ENCODE measurements around the gene LYSMD2.

The LYSMD2 gene

DNA sequence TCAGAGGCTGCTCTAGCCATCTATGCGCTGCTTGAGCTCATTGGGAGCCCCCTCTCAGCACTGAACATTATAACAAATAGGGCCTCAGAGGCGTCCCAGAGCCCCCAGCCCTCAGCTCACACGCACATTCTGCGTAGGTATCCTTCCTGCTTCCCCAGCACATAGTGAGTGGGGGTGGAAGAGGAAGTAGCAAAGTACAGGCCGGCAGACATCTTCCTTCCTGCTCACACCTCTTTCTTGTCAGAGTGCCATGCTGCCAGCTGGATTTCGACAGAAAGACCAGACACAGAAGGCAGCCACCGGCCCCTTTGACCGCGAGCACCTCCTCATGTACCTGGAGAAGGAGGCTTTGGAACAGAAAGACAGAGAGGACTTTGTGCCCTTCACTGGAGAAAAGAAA is 30.6 kb upstream of the LYSMD2 start:
- Histone ChIP-seq H3K27me3 (ENCODE audit: control insufficient read depth, insufficient read depth, low read length) (no peaks in the 10 kb centered on the region), H3K27ac (ENCODE audit: low read length) (no peak overlapping the region), H3K4me1 (ENCODE audit: control insufficient read depth, low read depth, low read length) (peaks cover 4% of the 10 kb centered on the region), H3K9me3 (ENCODE audit: control insufficient read depth, low read depth, low read length) (no peaks in the 10 kb centered on the region), H3K9ac (ENCODE audit: low read length) (no peak overlapping the region), H3K36me3 (ENCODE audit: control insufficient read depth, low read depth, low read length) (no peaks in the 10 kb centered on the region), H3K4me3 (ENCODE audit: low read length) (no peak overlapping the region)

- Histone ChIP-seq H3K4me3 (ENCODE audit: low read length) (no peak overlapping the region), H3K9me3 (ENCODE audit: control insufficient read depth, low read depth, low read length) (no peaks in the 10 kb centered on the region), H3K9ac (ENCODE audit: low read length) (no peak overlapping the region), H3K27ac (ENCODE audit: low read length) (no peak overlapping the region), H3K4me1 (ENCODE audit: control insufficient read depth, low read depth, low read length) (peaks cover 4% of the 10 kb centered on the region), H3K27me3 (ENCODE audit: control insufficient read depth, insufficient read depth, low read length) (no peaks in the 10 kb centered on the region), H3K36me3 (ENCODE audit: control insufficient read depth, low read depth, low read length) (no peaks in the 10 kb centered on the region)
Observed at GRCh38 chr15:51766341-51766740, 28.9 kb upstream of the LYSMD2 start.

- no peaks in the 10 kb centered on the region for H3K36me3 ChIP-seq (ENCODE audit: control insufficient read depth, low read depth, low read length)
- H3K4me1 ChIP-seq (ENCODE audit: control insufficient read depth, low read depth, low read length): peaks cover 4% of the 10 kb centered on the region
- no peaks in the 10 kb centered on the region for H3K9me3 ChIP-seq (ENCODE audit: control insufficient read depth, low read depth, low read length)
- H3K4me3 ChIP-seq (ENCODE audit: low read length): no peak overlapping the region
- H3K27me3 ChIP-seq (ENCODE audit: control insufficient read depth, insufficient read depth, low read length): no peaks in the 10 kb centered on the region
- no peak overlapping the region for H3K27ac ChIP-seq (ENCODE audit: low read length)
- H3K9ac ChIP-seq (ENCODE audit: low read length): no peak overlapping the region
Observed at GRCh38 chr15:51765751-51766150, 28.3 kb upstream of the LYSMD2 start.

GRCh38 chr15:51760805-51761204 is 23.4 kb upstream of the LYSMD2 start:
- H3K4me3 ChIP-seq (ENCODE audit: low read length): no peak overlapping the region
- H3K4me1 ChIP-seq (ENCODE audit: control insufficient read depth, low read depth, low read length): peaks cover 2% of the 10 kb centered on the region
- H3K27ac ChIP-seq (ENCODE audit: low read length): no peak overlapping the region
- no peaks in the 10 kb centered on the region for H3K9me3 ChIP-seq (ENCODE audit: control insufficient read depth, low read depth, low read length)
- H3K36me3 ChIP-seq (ENCODE audit: control insufficient read depth, low read depth, low read length): no peaks in the 10 kb centered on the region
- no peak overlapping the region for H3K9ac ChIP-seq (ENCODE audit: low read length)
- no peaks in the 10 kb centered on the region for H3K27me3 ChIP-seq (ENCODE audit: control insufficient read depth, insufficient read depth, low read length)

GRCh38 chr15:51759557-51760070 is 22.2 kb upstream of the LYSMD2 start:
- H3K36me3 ChIP-seq (ENCODE audit: control insufficient read depth, low read depth, low read length): no peaks in the 10 kb centered on the region
- H3K4me3 ChIP-seq (ENCODE audit: low read length): no peak overlapping the region
- no peaks in the 10 kb centered on the region for H3K27me3 ChIP-seq (ENCODE audit: control insufficient read depth, insufficient read depth, low read length)
- H3K9me3 ChIP-seq (ENCODE audit: control insufficient read depth, low read depth, low read length): no peaks in the 10 kb centered on the region
- no peak overlapping the region for H3K27ac ChIP-seq (ENCODE audit: low read length)
- H3K4me1 ChIP-seq (ENCODE audit: control insufficient read depth, low read depth, low read length): no peaks in the 10 kb centered on the region
- H3K9ac ChIP-seq (ENCODE audit: low read length): no peak overlapping the region

- Histone ChIP-seq H3K27me3 (ENCODE audit: control insufficient read depth, insufficient read depth, low read length) (peaks cover 7% of the 10 kb centered on the region), H3K4me3 (ENCODE audit: low read length) (no peak overlapping the region), H3K9ac (ENCODE audit: low read length) (no peak overlapping the region), H3K4me1 (ENCODE audit: control insufficient read depth, low read depth, low read length) (no peaks in the 10 kb centered on the region), H3K9me3 (ENCODE audit: control insufficient read depth, low read depth, low read length) (no peaks in the 10 kb centered on the region), H3K27ac (ENCODE audit: low read length) (no peak overlapping the region), H3K36me3 (ENCODE audit: control insufficient read depth, low read depth, low read length) (no peaks in the 10 kb centered on the region)
Observed at GRCh38 chr15:51758645-51759044, 21.2 kb upstream of the LYSMD2 start.

- H3K9ac ChIP-seq (ENCODE audit: low read length): no peak overlapping the region
- peaks cover 3% of the 10 kb centered on the region for H3K4me1 ChIP-seq (ENCODE audit: control insufficient read depth, low read depth, low read length)
- H3K27me3 ChIP-seq (ENCODE audit: control insufficient read depth, insufficient read depth, low read length): peaks cover 19% of the 10 kb centered on the region
- H3K9me3 ChIP-seq (ENCODE audit: control insufficient read depth, low read depth, low read length): no peaks in the 10 kb centered on the region
- H3K4me3 ChIP-seq (ENCODE audit: low read length): no peak overlapping the region
- no peaks in the 10 kb centered on the region for H3K36me3 ChIP-seq (ENCODE audit: control insufficient read depth, low read depth, low read length)
- no peak overlapping the region for H3K27ac ChIP-seq (ENCODE audit: low read length)
Observed at GRCh38 chr15:51757450-51757849, 20.0 kb upstream of the LYSMD2 start.

DNA sequence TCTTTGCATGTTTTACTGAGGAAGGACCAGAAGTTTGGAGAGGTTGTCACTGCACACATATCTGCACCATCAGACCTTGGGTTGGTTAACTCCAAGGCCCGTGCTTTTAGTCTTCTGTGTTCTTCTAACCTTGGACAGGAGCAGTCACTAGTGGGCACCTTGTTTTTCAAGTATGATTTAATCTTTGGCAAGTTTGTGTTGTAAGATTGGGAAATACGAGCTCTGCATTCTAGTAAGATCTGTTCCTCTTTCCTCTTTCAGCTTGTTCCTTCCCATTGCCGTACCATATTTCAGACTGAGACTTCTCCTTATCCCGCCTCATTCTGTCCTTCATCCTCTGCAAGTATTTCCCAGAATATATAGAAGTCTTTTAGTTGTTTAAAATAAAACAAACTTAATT is 19.0 kb upstream of the LYSMD2 start:
- no peak overlapping the region for H3K4me3 ChIP-seq (ENCODE audit: low read length)
- no peaks in the 10 kb centered on the region for H3K9me3 ChIP-seq (ENCODE audit: control insufficient read depth, low read depth, low read length)
- H3K27me3 ChIP-seq (ENCODE audit: control insufficient read depth, insufficient read depth, low read length): peaks cover 24% of the 10 kb centered on the region
- peaks cover 6% of the 10 kb centered on the region for H3K4me1 ChIP-seq (ENCODE audit: control insufficient read depth, low read depth, low read length)
- no peak overlapping the region for H3K9ac ChIP-seq (ENCODE audit: low read length)
- no peaks in the 10 kb centered on the region for H3K36me3 ChIP-seq (ENCODE audit: control insufficient read depth, low read depth, low read length)
- H3K27ac ChIP-seq (ENCODE audit: low read length): no peak overlapping the region

GRCh38 chr15:51755790-51756189 is 18.3 kb upstream of the LYSMD2 start:
- H3K9me3 ChIP-seq (ENCODE audit: control insufficient read depth, low read depth, low read length): no peaks in the 10 kb centered on the region
- peaks cover 29% of the 10 kb centered on the region for H3K27me3 ChIP-seq (ENCODE audit: control insufficient read depth, insufficient read depth, low read length)
- peaks cover 6% of the 10 kb centered on the region for H3K4me1 ChIP-seq (ENCODE audit: control insufficient read depth, low read depth, low read length)
- H3K4me3 ChIP-seq (ENCODE audit: low read length): no peak overlapping the region
- no peak overlapping the region for H3K27ac ChIP-seq (ENCODE audit: low read length)
- no peaks in the 10 kb centered on the region for H3K36me3 ChIP-seq (ENCODE audit: control insufficient read depth, low read depth, low read length)
- no peak overlapping the region for H3K9ac ChIP-seq (ENCODE audit: low read length)

DNA sequence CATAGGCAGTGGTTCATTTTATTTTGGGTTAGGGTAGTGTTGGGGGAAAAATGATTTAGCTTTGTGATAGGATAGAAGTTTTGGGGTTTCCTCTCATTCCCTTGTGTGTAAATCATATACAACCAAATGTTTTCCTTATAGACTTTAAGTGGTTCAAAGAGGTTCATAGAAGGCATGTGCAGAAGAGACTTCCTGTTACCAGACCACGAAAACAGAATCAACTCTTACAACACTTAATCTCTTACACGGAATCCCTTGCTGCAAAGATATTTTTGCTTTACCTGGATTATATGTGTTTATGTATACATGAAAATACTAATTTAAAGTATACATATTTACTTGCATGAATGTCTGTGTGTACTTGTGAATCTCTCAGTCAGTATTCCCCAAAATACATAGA is 16.8 kb upstream of the LYSMD2 start:
- Histone ChIP-seq H3K9ac (ENCODE audit: low read length) (no peak overlapping the region), H3K27ac (ENCODE audit: low read length) (no peak overlapping the region), H3K36me3 (ENCODE audit: control insufficient read depth, low read depth, low read length) (no peaks in the 10 kb centered on the region), H3K4me3 (ENCODE audit: low read length) (no peak overlapping the region), H3K27me3 (ENCODE audit: control insufficient read depth, insufficient read depth, low read length) (peaks cover 44% of the 10 kb centered on the region), H3K9me3 (ENCODE audit: control insufficient read depth, low read depth, low read length) (no peaks in the 10 kb centered on the region), H3K4me1 (ENCODE audit: control insufficient read depth, low read depth, low read length) (peaks cover 6% of the 10 kb centered on the region)

- H3K9me3 ChIP-seq (ENCODE audit: control insufficient read depth, low read depth, low read length): no peaks in the 10 kb centered on the region
- H3K27me3 ChIP-seq (ENCODE audit: control insufficient read depth, insufficient read depth, low read length): peaks cover 56% of the 10 kb centered on the region
- H3K9ac ChIP-seq (ENCODE audit: low read length): no peak overlapping the region
- H3K4me1 ChIP-seq (ENCODE audit: control insufficient read depth, low read depth, low read length): peaks cover 6% of the 10 kb centered on the region
- H3K36me3 ChIP-seq (ENCODE audit: control insufficient read depth, low read depth, low read length): no peaks in the 10 kb centered on the region
- H3K27ac ChIP-seq (ENCODE audit: low read length): no peak overlapping the region
- peak overlapping the region; percentile 74 for H3K4me3 ChIP-seq (ENCODE audit: low read length)
Observed at GRCh38 chr15:51752888-51753287, 15.4 kb upstream of the LYSMD2 start.

DNA sequence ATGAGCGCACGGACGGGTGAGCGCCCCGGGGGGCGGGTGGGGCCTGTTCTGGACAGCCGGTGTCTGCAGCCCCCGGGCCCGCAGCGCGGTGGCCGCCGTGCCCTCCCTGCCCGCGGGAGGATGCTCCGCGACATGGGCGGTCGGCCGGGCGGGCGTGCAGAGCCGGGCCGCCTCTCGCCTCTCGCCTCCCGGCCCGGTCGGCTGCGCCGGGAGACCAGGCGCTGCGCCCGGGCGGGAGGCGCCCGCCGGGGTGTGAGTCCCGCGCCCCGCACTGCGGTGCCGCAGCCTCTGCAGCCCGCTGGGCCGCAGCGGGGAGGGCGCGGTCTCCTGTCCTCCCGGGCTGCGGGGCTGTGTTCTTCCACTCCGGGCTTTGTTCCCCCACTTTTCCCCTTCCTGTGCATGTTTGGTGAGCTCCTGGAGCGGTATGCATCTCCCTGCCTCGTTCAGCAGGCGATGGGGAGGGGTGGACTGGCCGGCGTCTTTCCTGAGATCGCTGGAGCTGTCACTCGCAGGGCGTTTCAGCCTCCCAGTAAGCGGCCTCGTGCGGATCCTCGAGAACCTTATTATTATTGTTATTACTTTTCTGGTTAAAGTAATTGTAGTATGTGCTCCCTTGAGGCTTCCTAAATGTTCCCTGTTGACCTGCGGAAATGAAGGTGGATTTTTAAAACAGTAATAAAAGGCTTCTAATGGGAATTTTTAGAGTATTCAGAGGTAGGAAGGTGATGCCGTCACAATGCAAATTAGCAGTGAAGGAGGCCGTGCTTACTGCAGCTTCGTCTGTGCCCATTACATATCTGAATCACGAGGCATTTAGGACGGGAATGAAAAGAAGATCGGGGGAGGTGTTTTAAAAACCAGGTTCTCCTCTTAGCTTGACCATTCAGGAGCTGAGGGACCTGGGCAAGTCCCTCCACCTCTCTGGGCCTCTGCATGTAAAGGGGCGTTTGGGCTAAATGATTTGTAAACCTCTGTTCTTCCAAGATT is 14.5 kb upstream of the LYSMD2 start:
- Histone ChIP-seq H3K27me3 (ENCODE audit: control insufficient read depth, insufficient read depth, low read length) (peaks cover 56% of the 10 kb centered on the region), H3K4me3 (ENCODE audit: low read length) (peak overlapping the region; percentile 74), H3K27ac (ENCODE audit: low read length) (no peak overlapping the region), H3K9me3 (ENCODE audit: control insufficient read depth, low read depth, low read length) (no peaks in the 10 kb centered on the region), H3K9ac (ENCODE audit: low read length) (no peak overlapping the region), H3K36me3 (ENCODE audit: control insufficient read depth, low read depth, low read length) (no peaks in the 10 kb centered on the region), H3K4me1 (ENCODE audit: control insufficient read depth, low read depth, low read length) (peaks cover 6% of the 10 kb centered on the region)

Measured in iPS-18a (cell line).